Endothelial cell of hepatic sinusoid (primary cell): Measurements from ENCODE around the gene SYS1.
"Not testable (repeated sequence)": the region's sequence is repeated elsewhere in the genome, so short reads cannot be mapped to it uniquely, and the experiment has no call there.

Source experiments
- in situ Hi-C: cut with HindIII; loops from 2 replicates; pipeline ENCODE4 v1.10.0; 2017; ENCODE audit warnings: low sequenced_read_pairs

The SYS1 gene

GRCh38 chr20:45339084-45339483 lies 23.9 kb upstream of the SYS1 start:
- in situ Hi-C loops, result no loop called here

- in situ Hi-C loops, result no loop called here
Observed at GRCh38 chr20:45339799-45340198, 23.2 kb upstream of the SYS1 start.

- in situ Hi-C loops, result no loop called here
Observed at GRCh38 chr20:45340236-45340847, 22.6 kb upstream of the SYS1 start.

- in situ Hi-C loops, result no loop called here
Observed at GRCh38 chr20:45340951-45341350, 22.0 kb upstream of the SYS1 start.

GRCh38 chr20:45341579-45341938 lies 21.4 kb upstream of the SYS1 start:
- in situ Hi-C loops, result no loop called here

- in situ Hi-C loops, result no loop called here
Observed at GRCh38 chr20:45341939-45342854, 20.8 kb upstream of the SYS1 start.

GRCh38 chr20:45342855-45343531 lies 20.0 kb upstream of the SYS1 start:
- in situ Hi-C loops, result no loop called here

- in situ Hi-C loops, result no loop called here
Observed at GRCh38 chr20:45343532-45344167, 19.3 kb upstream of the SYS1 start.

GRCh38 chr20:45344168-45344860 lies 18.6 kb upstream of the SYS1 start:
- in situ Hi-C loops, result no loop called here

GRCh38 chr20:45345104-45345936 lies 17.6 kb upstream of the SYS1 start:
- in situ Hi-C loops, result no loop called here

GRCh38 chr20:45346291-45346718 lies 16.7 kb upstream of the SYS1 start:
- in situ Hi-C loops, result no loop called here

GRCh38 chr20:45346851-45347250 lies 16.1 kb upstream of the SYS1 start:
- in situ Hi-C loops, result no loop called here

- in situ Hi-C loops, result no loop called here
Observed at GRCh38 chr20:45347297-45347935, 15.5 kb upstream of the SYS1 start.

GRCh38 chr20:45347936-45348778 lies 14.8 kb upstream of the SYS1 start, which contains the start of gene SDC4:
Gene SDC4, minus strand, starts transcription at chr20:45348424. Its CDS starts 40 bp downstream, at chr20:45348384.
- in situ Hi-C loops, result no loop called here

GRCh38 chr20:45350217-45350616 lies 12.7 kb upstream of the SYS1 start:
- in situ Hi-C loops, result no loop called here

- in situ Hi-C loops, result not testable (repeated sequence)
Observed at GRCh38 chr20:45350795-45351194, 12.2 kb upstream of the SYS1 start.

GRCh38 chr20:45352729-45353128 lies 10.2 kb upstream of the SYS1 start:
- in situ Hi-C loops, result no loop called here

GRCh38 chr20:45353746-45354145 lies 9.2 kb upstream of the SYS1 start:
- in situ Hi-C loops, result no loop called here
